A549 (cell line): ENCODE measurements around the gene MUC7. TPM values are rescaled to one million over a fixed set of nuclear protein-coding genes. Genes with fewer than 3 reads are reported as not detected.

Experiments
- polyA plus RNA-seq, 4 experiments: library from polyadenylated mRNA; depleted of rRNA in 3 of 4; stranded (reverse); fragments of >200 nt; fragmentation: RNase III in 1 of 4; extraction: RNeasy Plus Mini Kit Qiagen cat#74134 plus additional on column Dnase treatment in 1 of 4; gene quantifications; 2 replicates in 3 of 4; 3 replicates in 1 of 4; pipeline ENCODE4 v1.2.3, GENCODE V29; 2011 to 2017

MUC7 gene
- polyA plus RNA-seq, 2 of the 4 experiments (the other 2 are of a cell fraction) = not detected

Other genes with a start within 250 kb of the MUC7 start
- not detected in 2 replicates for gene FDCSP, start 246.1 kb upstream of the MUC7 start, polyA plus RNA-seq (2011; rRNA removed)
- not detected in 3 replicates for gene FDCSP, start 246.1 kb upstream of the MUC7 start, polyA plus RNA-seq (2017; fragmentation: RNase III; extraction: RNeasy Plus Mini Kit Qiagen cat#74134 plus additional on column Dnase treatment)
- gene CSN3, start 229.6 kb upstream of the MUC7 start, polyA plus RNA-seq (2011; rRNA removed) = not detected in 2 replicates
- gene CSN3, start 229.6 kb upstream of the MUC7 start, polyA plus RNA-seq (2017; fragmentation: RNase III; extraction: RNeasy Plus Mini Kit Qiagen cat#74134 plus additional on column Dnase treatment) = not detected in 3 replicates
- gene CABS1, start 137.2 kb upstream of the MUC7 start, polyA plus RNA-seq (2011; rRNA removed) = not detected in 2 replicates
- gene CABS1, start 137.2 kb upstream of the MUC7 start, polyA plus RNA-seq (2017; fragmentation: RNase III; extraction: RNeasy Plus Mini Kit Qiagen cat#74134 plus additional on column Dnase treatment) = not detected in 3 replicates
- not detected in 2 replicates for gene SMR3A, start 111.4 kb upstream of the MUC7 start, polyA plus RNA-seq (2011; rRNA removed)
- gene SMR3A, start 111.4 kb upstream of the MUC7 start, polyA plus RNA-seq (2017; fragmentation: RNase III; extraction: RNeasy Plus Mini Kit Qiagen cat#74134 plus additional on column Dnase treatment) = not detected in 3 replicates
- not detected in 2 replicates for gene SMR3B, start 89.1 kb upstream of the MUC7 start, polyA plus RNA-seq (2011; rRNA removed)
- not detected in 3 replicates for gene SMR3B, start 89.1 kb upstream of the MUC7 start, polyA plus RNA-seq (2017; fragmentation: RNase III; extraction: RNeasy Plus Mini Kit Qiagen cat#74134 plus additional on column Dnase treatment)
- gene OPRPN, start 74.3 kb upstream of the MUC7 start, polyA plus RNA-seq (2011; rRNA removed) = not detected in 2 replicates
- gene OPRPN, start 74.3 kb upstream of the MUC7 start, polyA plus RNA-seq (2017; fragmentation: RNase III; extraction: RNeasy Plus Mini Kit Qiagen cat#74134 plus additional on column Dnase treatment) = not detected in 3 replicates
- gene AMTN, start 46.4 kb downstream of the MUC7 start, polyA plus RNA-seq (2011; rRNA removed) = not detected in 2 replicates
- not detected in 3 replicates for gene AMTN, start 46.4 kb downstream of the MUC7 start, polyA plus RNA-seq (2017; fragmentation: RNase III; extraction: RNeasy Plus Mini Kit Qiagen cat#74134 plus additional on column Dnase treatment)
- gene AMBN, start 120.1 kb downstream of the MUC7 start, polyA plus RNA-seq (2011; rRNA removed) = not detected in 2 replicates
- not detected in 3 replicates for gene AMBN, start 120.1 kb downstream of the MUC7 start, polyA plus RNA-seq (2017; fragmentation: RNase III; extraction: RNeasy Plus Mini Kit Qiagen cat#74134 plus additional on column Dnase treatment)
- 0.16 TPM in 2 replicates for gene ENAM, start 156.5 kb downstream of the MUC7 start, polyA plus RNA-seq (2011; rRNA removed)
- 0.01 TPM in 1 of 3 replicates, not detected in the others for gene ENAM, start 156.5 kb downstream of the MUC7 start, polyA plus RNA-seq (2017; fragmentation: RNase III; extraction: RNeasy Plus Mini Kit Qiagen cat#74134 plus additional on column Dnase treatment)
- gene JCHAIN, start 194.3 kb downstream of the MUC7 start, polyA plus RNA-seq (2011; rRNA removed) = 0.22 and 0.50 TPM in 2 replicates
- gene JCHAIN, start 194.3 kb downstream of the MUC7 start, polyA plus RNA-seq (2017; fragmentation: RNase III; extraction: RNeasy Plus Mini Kit Qiagen cat#74134 plus additional on column Dnase treatment) = 0.09 to 0.17 TPM (median 0.15 TPM) in 3 replicates
- 19.0 and 24.8 TPM in 2 replicates for gene UTP3, start 216.3 kb downstream of the MUC7 start, polyA plus RNA-seq (2011; rRNA removed)
- gene UTP3, start 216.3 kb downstream of the MUC7 start, polyA plus RNA-seq (2017; fragmentation: RNase III; extraction: RNeasy Plus Mini Kit Qiagen cat#74134 plus additional on column Dnase treatment) = 44.6 to 46.2 TPM (median 45.2 TPM) in 3 replicates
- 17.7 and 20.8 TPM in 2 replicates for gene RUFY3, start 249.8 kb downstream of the MUC7 start, polyA plus RNA-seq (2011; rRNA removed)
- gene RUFY3, start 249.8 kb downstream of the MUC7 start, polyA plus RNA-seq (2017; fragmentation: RNase III; extraction: RNeasy Plus Mini Kit Qiagen cat#74134 plus additional on column Dnase treatment) = 8.1 to 8.7 TPM (median 8.1 TPM) in 3 replicates